Motor neuron (in vitro differentiated cells): ENCODE data around the gene TBL1XR1. TPM values are rescaled to one million over a fixed set of nuclear protein-coding genes. Genes with fewer than 3 reads are reported as not detected.
"Not testable (repeated sequence)": the region's sequence is repeated elsewhere in the genome, so short reads cannot be mapped to it uniquely, and the experiment has no call there.

Experiments
- ATAC-seq, 8 experiments: fragments of 200-7000 bp; cut with Tn5 transposase; replicated peaks in 6 of 8; 2 replicates each; pipeline ENCODE4 v1.8.0; 2021; ENCODE audit warnings: mild to moderate bottlenecking in 8 of 8, moderate library complexity in 8 of 8
- H3K27ac ChIP-seq, 2 donors: fragments of 250-450 bp; sonication (Bioruptor Pico); 2 replicates each; pipeline ENCODE4 v1.9.0; 2021; ENCODE audit warnings: antibody characterized with exemption in 2 of 2, mild to moderate bottlenecking in 2 of 2, moderate library complexity in 1 of 2
- H3K4me1 ChIP-seq, 2 donors: fragments of 250-450 bp; sonication (Bioruptor Pico); replicated peaks in 1 of 2; 2 replicates each; pipeline ENCODE4 v1.6.1; 2021; ENCODE audit warnings: antibody characterized with exemption in 2 of 2, mild to moderate bottlenecking in 2 of 2, moderate library complexity in 1 of 2
- H3K4me3 ChIP-seq, 5 donors: fragments of 250-450 bp; sonication (Bioruptor Pico); 2 replicates each; pipeline ENCODE4 v1.9.0; 2021; ENCODE audit warnings: antibody characterized with exemption in 5 of 5, mild to moderate bottlenecking in 5 of 5, moderate library complexity in 4 of 5
- WGBS, 10 experiments: fragments of 450-650 bp; shearing (Covaris generic); methylation state at CpG; one replicate each; pipeline ENCODE4 v1.0.0; 2022; 5-methylcytosine and 5-hydroxymethylcytosine counted together
- in situ Hi-C, 9 experiments: fragments of 400-800 bp; cut with MboI; loops; one replicate each; pipeline ENCODE4 v1.15.0; 2021; ENCODE audit warnings: low sequenced_read_pairs in 9 of 9, low pct_unique_long_range_greater_than_20kb in 2 of 9; ENCODE audit not compliant: unreplicated experiment in 9 of 9
- total RNA-seq, 8 experiments: library from RNA; unstranded; fragments of 300-600 nt; gene quantifications; 2 replicates each; pipeline versions ENCODE4 v1.2.3 to v1.2.4, GENCODE V29; 2022

Gene TBL1XR1
- total RNA-seq, 8 experiments from 2014 or later = 45.1 to 153 (median 76.8) TPM

GRCh38 chr3:177203016-177203415, 5.7 kb upstream of the TBL1XR1 start:
- peaks cover 10 to 12% of the 10 kb centered on the region in 2 donors for H3K4me1 ChIP-seq
- H3K4me3 ChIP-seq, H3K27ac ChIP-seq, ATAC-seq: not testable (repeated sequence)
- in situ Hi-C loops = loop anchor here in 1 of 9 experiments (25.0 kb wide), 1 partner anchor 134 kb away; no protein-coding TSS in a partner anchor
- WGBS, 10 experiments = 70 to 100% (median 95%) methylated on average over 1 to 4 of the region's 4 CpGs; no CpG with 5 or more reads in 2 of the 10 experiments

- Histone ChIP-seq H3K27ac (no peak overlapping the region), H3K4me3 (no peak overlapping the region), H3K4me1 (peaks cover 10 to 13% of the 10 kb centered on the region in 2 donors)
- in situ Hi-C loops = loop anchor here in 1 of 9 experiments (25.0 kb wide), 1 partner anchor 135 kb away; no protein-coding TSS in a partner anchor
- WGBS, 10 experiments = 60 to 96% (median 87%) methylated on average over 2 to 8 of the region's 8 CpGs
- no peak for ATAC-seq
Observed at GRCh38 chr3:177201700-177202397, 4.6 kb upstream of the TBL1XR1 start.

- 68 to 100% (median 91%) methylated on average over 1 to 6 of the region's 6 CpGs; no CpG with 5 or more reads in 1 of the 10 experiments for WGBS, 10 experiments
- peaks cover 10 to 17% of the 10 kb centered on the region in 2 donors for H3K4me1 ChIP-seq
- in situ Hi-C loops = loop anchor here in 7 of 9 experiments (10.0 to 25.0 kb wide), 3 partner anchors 137 to 163 kb away; no protein-coding TSS in a partner anchor
- ATAC-seq = no peak
- H3K4me3 ChIP-seq = no peak overlapping the region
- H3K27ac ChIP-seq = no peak overlapping the region
Observed at GRCh38 chr3:177199206-177199760, 2.0 kb upstream of the TBL1XR1 start.

GRCh38 chr3:177197727-177198460, 612 bp upstream of the TBL1XR1 start:
- WGBS, 10 experiments = 0 to 25% (median 3%) methylated on average over 1 to 6 of the region's 57 CpGs; no CpG with 5 or more reads in 2 of the 10 experiments
- ATAC-seq = peak; percentile 57 to 84 (median 74)
- in situ Hi-C loops = loop anchor here in 7 of 9 experiments (10.0 to 25.0 kb wide), 3 partner anchors 136 to 164 kb away; no protein-coding TSS in a partner anchor
- Histone ChIP-seq H3K27ac (peak overlapping the region; percentile 96 to 97), H3K4me3 (peak overlapping the region; percentile 79 to 98 (median 95)), H3K4me1 (peaks cover 16 to 22% of the 10 kb centered on the region in 2 donors)

GRCh38 chr3:177196456-177197040, 734 bp downstream of the TBL1XR1 start:
- 0% methylated on average over 1 of the region's 43 CpGs; no CpG with 5 or more reads in 9 of the 10 experiments for WGBS, 10 experiments
- H3K4me1 ChIP-seq = peaks cover 19 to 24% of the 10 kb centered on the region in 2 donors
- peak overlapping the region; percentile 79 to 98 (median 95) for H3K4me3 ChIP-seq
- peak in 3 of 8 experiments; percentile 2 to 4 (median 3) for ATAC-seq
- peak overlapping the region; percentile 96 to 97 for H3K27ac ChIP-seq
- in situ Hi-C loops = loop anchor here in 7 of 9 experiments (10.0 to 25.0 kb wide), 3 partner anchors 134 to 166 kb away; no protein-coding TSS in a partner anchor

DNA sequence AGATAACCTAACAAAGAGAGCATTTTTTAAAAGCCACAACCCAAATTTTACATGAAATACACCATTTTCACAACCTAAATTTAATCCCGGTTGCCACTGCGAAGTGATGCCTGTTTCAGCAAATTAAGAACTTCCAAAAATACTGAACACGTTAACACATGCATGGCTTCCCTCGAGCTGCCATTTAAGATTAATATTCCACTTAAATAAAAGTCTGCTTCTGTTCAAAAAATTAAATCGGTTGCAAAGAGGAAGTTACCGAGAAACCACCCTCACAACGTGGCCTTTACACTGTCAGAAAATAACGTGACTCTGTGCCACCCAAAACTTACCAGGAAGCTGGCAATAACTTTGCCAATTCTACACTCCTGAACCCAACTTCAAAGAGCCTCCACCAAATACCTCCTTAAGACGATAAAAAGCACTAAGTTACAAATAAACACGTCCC, 1.2 kb downstream of the TBL1XR1 start:
- Histone ChIP-seq H3K27ac (peak overlapping the region; percentile 96 to 97), H3K4me1 (peaks cover 24 to 29% of the 10 kb centered on the region in 2 donors), H3K4me3 (peak overlapping the region; percentile 79 to 98 (median 95))
- in situ Hi-C loops = loop anchor here in 7 of 9 experiments (10.0 to 25.0 kb wide), 3 partner anchors 134 to 166 kb away; no protein-coding TSS in a partner anchor
- ATAC-seq = peak in 1 of 8 experiments; percentile 1
- WGBS, 10 experiments = 0 to 4% (median 0%) methylated on average over 1 to 8 of the region's 10 CpGs

- WGBS, 10 experiments = 0 to 20% (median 2%) methylated on average over 1 to 7 of the region's 8 CpGs; no CpG with 5 or more reads in 1 of the 10 experiments
- Histone ChIP-seq H3K4me3 (peak overlapping the region; percentile 79 to 98 (median 95)), H3K4me1 (peaks cover 30 to 35% of the 10 kb centered on the region in 2 donors), H3K27ac (peak overlapping the region; percentile 96 to 97)
- no peak for ATAC-seq
- in situ Hi-C loops = loop anchor here in 7 of 9 experiments (10.0 to 25.0 kb wide), 3 partner anchors 133 to 167 kb away; no protein-coding TSS in a partner anchor
Observed at GRCh38 chr3:177195242-177195991, 1.9 kb downstream of the TBL1XR1 start.

DNA sequence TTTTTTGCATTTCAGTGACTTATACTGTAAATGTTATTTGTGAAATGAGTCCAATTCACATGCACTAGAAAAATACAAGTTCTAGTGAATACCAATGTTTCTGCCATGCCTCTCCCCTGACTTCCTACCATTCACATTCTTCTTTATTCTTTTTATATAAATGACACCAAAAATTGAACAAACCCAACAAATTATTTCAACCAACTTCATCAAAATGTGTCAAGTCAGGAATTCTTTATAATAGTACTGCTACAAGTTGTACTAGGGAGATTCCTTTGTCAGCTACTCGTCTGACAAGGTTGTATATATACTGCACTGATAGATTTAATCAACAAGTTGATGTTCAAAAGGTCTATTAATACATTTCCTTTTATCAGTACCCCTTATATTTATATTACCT, 3.0 kb downstream of the TBL1XR1 start:
- no peak for ATAC-seq
- Histone ChIP-seq H3K4me3 (peak overlapping the region; percentile 79 to 98 (median 95)), H3K4me1 (peaks cover 33 to 37% of the 10 kb centered on the region in 2 donors), H3K27ac (peak overlapping the region; percentile 9 to 48)
- 8 to 100% (median 50%) methylated on average over 1 of the region's 1 CpG; no CpG with 5 or more reads in 2 of the 10 experiments for WGBS, 10 experiments
- in situ Hi-C loops = loop anchor here in 7 of 9 experiments (10.0 to 25.0 kb wide), 3 partner anchors 132 to 168 kb away; no protein-coding TSS in a partner anchor

GRCh38 chr3:177193688-177194268, 3.5 kb downstream of the TBL1XR1 start:
- 59 to 100% (median 80%) methylated on average over 1 to 9 of the region's 9 CpGs for WGBS, 10 experiments
- Histone ChIP-seq H3K4me1 (peaks cover 30 to 32% of the 10 kb centered on the region in 2 donors), H3K4me3 (peak overlapping the region; percentile 79 to 98 (median 95)), H3K27ac (peak overlapping the region; percentile 9 to 48)
- ATAC-seq = no peak
- in situ Hi-C loops = loop anchor here in 7 of 9 experiments (10.0 to 25.0 kb wide), 3 partner anchors 131 to 169 kb away; no protein-coding TSS in a partner anchor

DNA sequence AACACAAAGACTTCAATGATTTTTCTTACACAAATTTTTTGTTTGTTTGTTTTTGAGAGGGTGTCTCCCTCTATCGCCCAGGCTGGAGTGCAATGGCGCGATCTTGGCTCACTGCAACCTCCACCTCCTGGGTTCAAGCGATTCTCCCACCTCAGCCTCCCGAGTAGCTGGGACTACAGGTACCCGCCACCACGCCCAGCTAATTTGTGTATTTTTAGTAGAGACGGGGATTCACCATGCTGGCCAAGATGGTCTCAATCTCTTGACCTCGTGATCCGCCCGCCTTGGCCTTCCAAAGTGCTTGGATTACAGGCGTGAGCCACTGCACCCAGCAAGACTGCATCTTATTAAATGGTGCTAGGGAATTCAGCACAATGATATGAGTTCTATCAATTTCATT, 4.0 kb downstream of the TBL1XR1 start:
- H3K27ac ChIP-seq, ATAC-seq, H3K4me3 ChIP-seq: not testable (repeated sequence)
- 97 to 100% (median 100%) methylated on average over 1 to 10 of the region's 12 CpGs; no CpG with 5 or more reads in 4 of the 10 experiments for WGBS, 10 experiments
- in situ Hi-C loops = loop anchor here in 7 of 9 experiments (10.0 to 25.0 kb wide), 3 partner anchors 131 to 169 kb away; no protein-coding TSS in a partner anchor
- peaks cover 27% of the 10 kb centered on the region in 2 donors for H3K4me1 ChIP-seq
